ENCODE data around the gene CFAP100. TPM values are rescaled to one million over a fixed set of nuclear protein-coding genes. Genes with fewer than 3 reads are reported as not detected.

The CFAP100 gene
- total and polyA plus RNA-seq, 2 of the 4 experiments (the other 2 are of a cell fraction), result not detected

GRCh38 chr3:126436826-126437717 is 42.4 kb downstream of the CFAP100 start:
- Histone ChIP-seq H2BK120ac (ENCODE audit: low read depth, low read length) (no peak overlapping the region), H4K91ac (ENCODE audit: insufficient read depth, low read depth, low read length) (no peak overlapping the region), H4K20me1 (ENCODE audit: insufficient read depth, low read length) (no peaks in the 10 kb centered on the region; the same call in 1 of the 2 replicates), H2AK9ac (replicated peaks; ENCODE audit: low read depth, low read length, poor library complexity) (no peak overlapping the region), H3K14ac (replicated peaks; ENCODE audit: low read depth, low read length) (no peak overlapping the region), H2AK5ac (ENCODE audit: low read depth, low read length) (no peak overlapping the region), H3K4me2 (ENCODE audit: low read depth, low read length) (no peak overlapping the region), H2BK15ac (ENCODE audit: low read depth, low read length) (no peak overlapping the region), H3K23ac (ENCODE audit: low read depth, low read length) (no peak overlapping the region), H3K9me1 (ENCODE audit: insufficient read depth, low read length) (no peaks in the 10 kb centered on the region; the same call in 1 of the 2 replicates), H2AFZ (replicated peaks; ENCODE audit: low read length, poor library complexity) (no peak overlapping the region), H3K36me3 (ENCODE audit: control insufficient read depth, insufficient read depth, low read length) (peaks cover 2% of the 10 kb centered on the region; the same call in 1 of the 2 replicates), H3K79me1 (ENCODE audit: low read depth in 1 of 2, low read length in 2 of 2) (no peaks in the 10 kb centered on the region), H3K18ac (ENCODE audit: low read depth, low read length) (no peak overlapping the region), H3K27ac (ENCODE audit: insufficient read depth, low read length) (no peak overlapping the region), H3K4me3 (ENCODE audit: insufficient read depth, low read depth, low read length) (no peak overlapping the region), H3K4me1 (ENCODE audit: control insufficient read depth, insufficient read depth, low read length) (no peaks in the 10 kb centered on the region), H3K27me3 (ENCODE audit: control insufficient read depth, insufficient read depth, low read length) (no peaks in the 10 kb centered on the region), H3K9ac (ENCODE audit: low read depth, low read length) (no peak overlapping the region), H3K4ac (ENCODE audit: low read depth, low read length) (no peak overlapping the region), H2BK20ac (ENCODE audit: low read depth, low read length) (no peak overlapping the region), H2BK5ac (ENCODE audit: low read depth, low read length, poor library complexity, severe bottlenecking) (no peak overlapping the region), H4K8ac (ENCODE audit: low read depth in 2 of 2, low read length in 2 of 2) (no peak overlapping the region), H4K5ac (ENCODE audit: low read depth, low read length) (no peak overlapping the region), H3K56ac (ENCODE audit: extremely low read depth, insufficient read depth, low read length) (no peak overlapping the region), H3K9me3 (ENCODE audit: control insufficient read depth, insufficient read depth, low read length) (no peaks in the 10 kb centered on the region)
- POLR2A ChIA-PET (ENCODE audit: unreplicated experiment), result no interaction called here
- ATAC-seq (ENCODE audit: low read depth) (no peak), DNase-seq (no peak)
- dilution Hi-C loops (cut with HindIII; ENCODE audit: low sequenced_read_pairs, unreplicated experiment), result no loop called here
- BruUV-seq (replicated peaks), result no TSS peak
- TF ChIP-seq RAD21 (IDR thresholded peaks at IDR 0.05; ENCODE audit: low read length) (no peak), MXI1 (IDR thresholded peaks at IDR 0.05; ENCODE audit: borderline replicate concordance, low read depth, low read length) (no peak)
- intact Hi-C loops (cut with micrococcal nuclease), result no loop called here
- CTCF ChIA-PET, result no interaction called here
- in situ Hi-C loops (cut with MboI; ENCODE audit: low sequenced_read_pairs), result no loop called here
- WGBS, 2 experiments (ENCODE audit: extremely low coverage in 2 of 2, insufficient read length in 1 of 2), result 83% methylated on average over 6 of the region's 18 CpGs; no CpG with 5 or more reads in 1 of the 2 experiments
